Measurements from ENCODE around the gene RDH8. TPM values are rescaled to one million over a fixed set of nuclear protein-coding genes. Genes with fewer than 3 reads are reported as not detected.

Gene RDH8
- total and polyA plus RNA-seq, 2 of the 8 experiments (the other 6 are each of a cell fraction or from before 2014, with no cell fraction given) = 0.38 TPM; not detected in 1

- 100% methylated on average over 1 of the region's 2 CpGs; no CpG with 5 or more reads in 1 of the 2 experiments for WGBS, 2 experiments (ENCODE audit: extremely low coverage in 1 of 2, insufficient coverage in 1 of 2, insufficient read length in 1 of 2, insufficient replicate concordance in 2 of 2, low coverage in 1 of 2, low lambda C conversion rate in 2 of 2, missing lambda C conversion rate in 1 of 2)
- ChIA-PET CTCF (ENCODE audit: partially characterized antibody) (no interaction called here), POLR2A (ENCODE audit: partially characterized antibody) (no interaction called here)
- Histone ChIP-seq H3K14ac (ENCODE audit: insufficient read length) (no peak overlapping the region), H3K36me3 (ENCODE audit: control insufficient read depth in 2 of 4, insufficient read depth in 4 of 4, low read length in 3 of 4) (no peaks in the 10 kb centered on the region), H2BK120ac (replicated peaks; ENCODE audit: low read depth, low read length) (no peak overlapping the region), H3K4me3 (ENCODE audit: extremely low read depth in 1 of 4, insufficient read depth in 2 of 4, low read depth in 3 of 4, low read length in 4 of 4) (no peak overlapping the region), H3K56ac (replicated peaks; ENCODE audit: insufficient read length, low read depth, low read length) (no peak overlapping the region), H3K27me3 (replicated peaks in 1 of 4; ENCODE audit: control insufficient read depth in 3 of 4, extremely low read depth in 1 of 4, insufficient read depth in 3 of 4, low read length in 3 of 4) (peaks cover 0 to 10% (median 7%) of the 10 kb centered on the region in 4 experiments; a peak in 6 of 7 replicates), H4K20me1 (replicated peaks in 1 of 2; ENCODE audit: control insufficient read depth in 1 of 2, insufficient read depth in 2 of 2, low read length in 2 of 2) (peaks cover 0 to 1% of the 10 kb centered on the region in 2 experiments), H2BK20ac (ENCODE audit: low read length) (no peak overlapping the region), H3K27ac (ENCODE audit: low read depth, low read length) (no peak overlapping the region), H3K79me2 (ENCODE audit: control insufficient read depth in 1 of 2, insufficient read depth in 2 of 2, low read length in 2 of 2) (no peaks in the 10 kb centered on the region), H3K9me3 (ENCODE audit: insufficient read depth in 2 of 2, low read depth in 1 of 2, low read length in 1 of 2) (no peaks in the 10 kb centered on the region), H3K4me2 (ENCODE audit: insufficient read depth in 1 of 2, low read depth in 2 of 2, low read length in 2 of 2) (no peak overlapping the region), H4K5ac (ENCODE audit: insufficient read length, low read depth, low read length) (no peak overlapping the region), H3K18ac (ENCODE audit: extremely low read depth, low read length) (no peak overlapping the region), H3K79me1 (ENCODE audit: low read depth, low read length) (no peaks in the 10 kb centered on the region), H2AK5ac (ENCODE audit: low read depth, low read length) (no peak overlapping the region), H3K23me2 (ENCODE audit: low read depth, low read length) (peaks cover 11% of the 10 kb centered on the region; the same call in 1 of the 2 replicates), H3K4ac (replicated peaks; ENCODE audit: insufficient read length, low read depth, low read length) (no peak overlapping the region), H2BK15ac (ENCODE audit: low read length) (no peak overlapping the region), H4K91ac (replicated peaks; ENCODE audit: insufficient read length, low read length) (no peak overlapping the region), H2BK5ac (ENCODE audit: low read depth, low read length) (no peak overlapping the region), H3K4me1 (replicated peaks in 1 of 4; ENCODE audit: control insufficient read depth in 3 of 4, insufficient read depth in 4 of 4, low read length in 3 of 4) (peaks cover 0 to 9% (median 0%) of the 10 kb centered on the region in 4 experiments; a peak in 2 of 7 replicates), H3K9ac (replicated peaks in 1 of 4; ENCODE audit: extremely low read depth in 1 of 4, low read depth in 3 of 4, low read length in 3 of 4) (no peak overlapping the region), H3K23ac (ENCODE audit: insufficient read length) (no peak overlapping the region), H2AFZ (ENCODE audit: low read length) (no peak overlapping the region), H2BK12ac (ENCODE audit: low read depth, low read length) (no peak overlapping the region), H4K8ac (ENCODE audit: extremely low read depth, insufficient read depth, low read length) (no peak overlapping the region)
- TF ChIP-seq GABPA (IDR thresholded peaks at IDR 0.05; ENCODE audit: borderline replicate concordance, insufficient read depth, low read length) (no peak), MAFK (IDR thresholded peaks at IDR 0.05; ENCODE audit: low read depth, low read length) (no peak), SAP30 (IDR thresholded peaks at IDR 0.05; ENCODE audit: insufficient read depth, insufficient replicate concordance, low read length) (no peak), TAF1 (IDR thresholded peaks at IDR 0.05; ENCODE audit: low read depth, low read length) (no peak), PHF8 (conservative IDR thresholded peaks at IDR 0.05; ENCODE audit: low read depth, low read length) (no peak), YY1 (IDR thresholded peaks at IDR 0.05; ENCODE audit: low read depth, low read length) (no peak), TBP (IDR thresholded peaks at IDR 0.05; ENCODE audit: low read depth, low read length) (no peak), CBX5 (IDR thresholded peaks at IDR 0.05; ENCODE audit: low read depth, low read length) (no peak), EGR1 (IDR thresholded peaks at IDR 0.05; ENCODE audit: borderline replicate concordance, low read depth, low read length) (no peak), NRF1 (IDR thresholded peaks at IDR 0.05; ENCODE audit: low read depth, low read length) (no peak), CBX8 (IDR thresholded peaks at IDR 0.05; ENCODE audit: borderline replicate concordance, low read depth, low read length) (no peak), E2F6 (IDR thresholded peaks at IDR 0.05) (no peak), CHD2 (IDR thresholded peaks at IDR 0.05; ENCODE audit: low read length) (no peak), SIX5 (IDR thresholded peaks at IDR 0.05; ENCODE audit: low read depth, low read length) (no peak)
- FAIRE-seq (no peak), DNase-seq (ENCODE audit: low read depth in 1 of 2, low spot score in 2 of 2) (no peak)
Measured at GRCh38 chr19:9969688-9969975, 43.7 kb upstream of the RDH8 start.

Measured in H1 (cell line).